Suprapubic skin (tissue), 4 donors: Measurements from ENCODE around the gene INPP5A.

Experiments
- EP300 ChIP-seq: sonication (generic); formaldehyde crosslinking; IDR thresholded peaks from one replicate; pipeline ENCODE4 v1.6.1; 2017; ENCODE audit warnings: antibody characterized with exemption
- POLR2A ChIP-seq, 2 donors: fragments of 450-650 bp; IDR thresholded peaks; one replicate each; pipeline ENCODE4 v1.6.1; 2017; ENCODE audit warnings: antibody characterized with exemption in 2 of 2, mild to moderate bottlenecking in 2 of 2, moderate library complexity in 2 of 2
- POLR2AphosphoS5 ChIP-seq, 3 donors: sonication (generic); formaldehyde crosslinking; IDR thresholded peaks; one replicate each; pipeline ENCODE4 v1.6.1; 2017; ENCODE audit warnings: antibody characterized with exemption in 3 of 3
- TF ChIP-seq, protein P1 (sequence below), 2 donors: fragments of 200-600 bp in 1 of 2; fragments of 450-650 bp in 1 of 2; sonication (generic) in 1 of 2; IDR thresholded peaks; one replicate each; pipeline ENCODE4 v1.5.1; 2016 to 2019; ENCODE audit warnings: antibody characterized with exemption in 2 of 2, mild to moderate bottlenecking in 1 of 2, moderate library complexity in 1 of 2

DNA sequence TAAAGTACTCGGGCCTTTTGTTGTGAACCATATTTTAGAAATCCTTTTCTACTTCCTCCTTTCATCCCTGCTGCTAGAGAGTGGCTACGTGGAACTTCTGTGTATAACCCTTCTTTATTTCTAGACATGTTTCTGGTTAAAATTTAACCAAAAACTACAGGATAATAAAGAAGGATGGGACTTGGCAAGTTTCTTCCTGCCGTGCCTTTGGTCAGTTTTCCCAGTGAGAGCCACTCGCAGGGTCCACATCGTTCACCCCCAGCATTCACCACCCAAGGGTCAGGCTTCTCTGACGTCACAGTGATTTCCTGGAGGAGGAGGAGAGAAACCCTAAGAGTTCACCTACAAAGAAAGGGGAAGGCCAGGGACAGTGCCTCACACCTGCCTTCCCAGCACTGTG lies 203.0 kb downstream of the INPP5A start:
- TF ChIP-seq POLR2A (IDR thresholded peaks at IDR 0.05) (no peak), POLR2AphosphoS5 (IDR thresholded peaks at IDR 0.05) (no peak), EP300 (no peak)
- TF ChIP-seq, protein P1, sequence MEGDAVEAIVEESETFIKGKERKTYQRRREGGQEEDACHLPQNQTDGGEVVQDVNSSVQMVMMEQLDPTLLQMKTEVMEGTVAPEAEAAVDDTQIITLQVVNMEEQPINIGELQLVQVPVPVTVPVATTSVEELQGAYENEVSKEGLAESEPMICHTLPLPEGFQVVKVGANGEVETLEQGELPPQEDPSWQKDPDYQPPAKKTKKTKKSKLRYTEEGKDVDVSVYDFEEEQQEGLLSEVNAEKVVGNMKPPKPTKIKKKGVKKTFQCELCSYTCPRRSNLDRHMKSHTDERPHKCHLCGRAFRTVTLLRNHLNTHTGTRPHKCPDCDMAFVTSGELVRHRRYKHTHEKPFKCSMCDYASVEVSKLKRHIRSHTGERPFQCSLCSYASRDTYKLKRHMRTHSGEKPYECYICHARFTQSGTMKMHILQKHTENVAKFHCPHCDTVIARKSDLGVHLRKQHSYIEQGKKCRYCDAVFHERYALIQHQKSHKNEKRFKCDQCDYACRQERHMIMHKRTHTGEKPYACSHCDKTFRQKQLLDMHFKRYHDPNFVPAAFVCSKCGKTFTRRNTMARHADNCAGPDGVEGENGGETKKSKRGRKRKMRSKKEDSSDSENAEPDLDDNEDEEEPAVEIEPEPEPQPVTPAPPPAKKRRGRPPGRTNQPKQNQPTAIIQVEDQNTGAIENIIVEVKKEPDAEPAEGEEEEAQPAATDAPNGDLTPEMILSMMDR (IDR thresholded peaks at IDR 0.05): no peak
